HG03571 (cell line): ENCODE results near the gene MAP2K1.
"Not testable (repeated sequence)": the region's sequence is repeated elsewhere in the genome, so short reads cannot be mapped to it uniquely, and the experiment has no call there.

Experiments
- ATAC-seq: cut with Tn5 transposase; IDR thresholded peaks from one replicate; pipeline ENCODE4 v1.9.1; 2021; ENCODE audit not compliant: unreplicated experiment

MAP2K1 gene

GRCh38 chr15:66503041-66503648 is 116.4 kb downstream of the MAP2K1 start:
- ATAC-seq: not testable (repeated sequence)

- no peak for ATAC-seq
Measured at GRCh38 chr15:66503780-66504562, 117.3 kb downstream of the MAP2K1 start.

- peak; percentile 63 for ATAC-seq
Measured at GRCh38 chr15:66504563-66505429, 118.1 kb downstream of the MAP2K1 start, which contains the start of the genes RPL4 and ZWILCH. Gene RPL4, minus strand, starts transcription at chr15:66504855. Its CDS starts 65 bp downstream, at chr15:66504790. Gene ZWILCH, plus strand, starts transcription at chr15:66505326. Its CDS starts 13 bp downstream, at chr15:66505339.

- ATAC-seq: no peak
Measured at GRCh38 chr15:66505430-66505811, 118.7 kb downstream of the MAP2K1 start.

- no peak for ATAC-seq
Measured at GRCh38 chr15:66505818-66506217, 119.1 kb downstream of the MAP2K1 start.

GRCh38 chr15:66508293-66508883 is 121.7 kb downstream of the MAP2K1 start:
- ATAC-seq: no peak

- ATAC-seq: no peak
Measured at GRCh38 chr15:66514586-66514985, 127.9 kb downstream of the MAP2K1 start.

- no peak for ATAC-seq
Measured at GRCh38 chr15:66515901-66516322, 129.2 kb downstream of the MAP2K1 start.

- no peak for ATAC-seq
Measured at GRCh38 chr15:66523926-66524325, 137.2 kb downstream of the MAP2K1 start.

GRCh38 chr15:66524838-66525237 is 138.1 kb downstream of the MAP2K1 start:
- ATAC-seq: no peak

GRCh38 chr15:66535056-66535455 is 148.3 kb downstream of the MAP2K1 start:
- ATAC-seq: no peak
